Amniotic stem cell (primary cell): ENCODE measurements around the gene DCC.

Experiments
- DNase-seq: peaks from one replicate; lab custom pipeline; 2025; lab: John Stamatoyannopoulos, UW

Gene DCC

GRCh38 chr18:52605345-52605744 lies 265.3 kb downstream of the DCC start:
- DNase-seq: no peak

GRCh38 chr18:52607985-52608384 lies 268.0 kb downstream of the DCC start:
- DNase-seq: no peak

GRCh38 chr18:52610451-52611115 lies 270.6 kb downstream of the DCC start:
- DNase-seq: no peak

- no peak for DNase-seq
Measured at GRCh38 chr18:52612406-52612805, 272.4 kb downstream of the DCC start.

GRCh38 chr18:52615321-52615720 lies 275.3 kb downstream of the DCC start:
- DNase-seq: no peak

- DNase-seq: no peak
Measured at GRCh38 chr18:52615943-52616342, 275.9 kb downstream of the DCC start.

- peak; percentile 0 for DNase-seq
Measured at GRCh38 chr18:52617931-52618330, 277.9 kb downstream of the DCC start.

GRCh38 chr18:52620926-52621439 lies 281.0 kb downstream of the DCC start:
- DNase-seq: no peak

- DNase-seq: no peak
Measured at GRCh38 chr18:52624702-52625101, 284.7 kb downstream of the DCC start.

GRCh38 chr18:52636536-52636935 lies 296.5 kb downstream of the DCC start:
- no peak for DNase-seq

- no peak for DNase-seq
Measured at GRCh38 chr18:52648201-52648600, 308.2 kb downstream of the DCC start.

- peak; percentile 1 for DNase-seq
Measured at GRCh38 chr18:52652391-52652790, 312.4 kb downstream of the DCC start.

- DNase-seq: no peak
Measured at GRCh38 chr18:52657043-52657805, 317.2 kb downstream of the DCC start.

GRCh38 chr18:52667463-52668065 lies 327.6 kb downstream of the DCC start:
- DNase-seq: no peak

- DNase-seq: peak; percentile 31
Measured at GRCh38 chr18:52670896-52671295, 330.9 kb downstream of the DCC start.

GRCh38 chr18:52678034-52678433 lies 338.0 kb downstream of the DCC start:
- no peak for DNase-seq

GRCh38 chr18:52678551-52678950 lies 338.6 kb downstream of the DCC start:
- no peak for DNase-seq

- DNase-seq: no peak
Measured at GRCh38 chr18:52679354-52679753, 339.4 kb downstream of the DCC start.

GRCh38 chr18:52682260-52682659 lies 342.3 kb downstream of the DCC start:
- no peak for DNase-seq

GRCh38 chr18:52685316-52685715 lies 345.3 kb downstream of the DCC start:
- DNase-seq: no peak

- no peak for DNase-seq
Measured at GRCh38 chr18:52691841-52692240, 351.8 kb downstream of the DCC start.

- no peak for DNase-seq
Measured at GRCh38 chr18:52694804-52695203, 354.8 kb downstream of the DCC start.

GRCh38 chr18:52700116-52700515 lies 360.1 kb downstream of the DCC start:
- DNase-seq: no peak
